ENCODE measurements around the gene INTS4.
"Not testable (repeated sequence)": the region's sequence is repeated elsewhere in the genome, so short reads cannot be mapped to it uniquely, and the experiment has no call there.

The INTS4 gene

DNA sequence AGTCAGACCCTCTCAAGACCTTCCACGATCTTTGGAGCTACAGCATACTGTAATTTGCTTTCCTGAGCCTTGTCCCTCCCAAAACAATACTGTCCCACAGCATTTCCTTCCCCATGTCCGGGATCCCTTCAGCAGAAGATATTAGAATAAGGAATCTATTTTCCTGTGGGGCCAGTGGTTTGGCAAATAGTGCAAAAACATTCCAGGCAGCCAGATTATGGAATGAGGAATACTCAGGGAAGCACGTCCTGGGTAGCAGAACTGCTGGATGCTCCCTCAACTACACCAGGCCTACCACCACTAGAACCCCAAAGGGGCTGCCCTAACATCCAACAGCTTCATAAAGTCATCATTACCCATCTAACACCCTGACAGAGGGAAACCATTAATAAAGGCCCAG lies 112.1 kb downstream of the INTS4 start:
- DNase-seq (ENCODE audit: low read depth in 2 of 3, low spot score in 1 of 3), result no peak

DNA sequence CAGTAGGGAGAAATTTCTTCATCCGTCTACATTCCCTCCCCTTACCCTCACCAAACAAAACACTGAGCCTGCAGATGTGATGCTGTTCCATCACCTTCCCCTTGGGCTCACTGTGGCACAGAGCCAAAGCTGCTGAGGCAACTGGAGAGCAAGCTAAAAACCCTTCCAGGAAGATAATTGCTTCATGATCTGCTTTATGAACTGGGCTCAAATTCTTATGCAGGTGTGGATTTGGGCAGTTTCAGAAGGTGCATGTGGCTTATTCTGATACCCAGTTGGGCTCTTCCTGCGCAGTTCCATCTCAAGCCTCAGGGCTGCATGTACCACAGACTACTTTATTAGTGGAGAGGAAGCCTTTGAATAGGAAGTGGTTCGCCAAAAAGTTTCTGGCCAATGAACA lies 115.2 kb downstream of the INTS4 start:
- DNase-seq (ENCODE audit: low read depth in 2 of 3, low spot score in 1 of 3), result no peak

- DNase-seq (ENCODE audit: low read depth in 2 of 3, low spot score in 1 of 3), result not testable (repeated sequence)
These were observed 116.2 kb downstream of the INTS4 start for GRCh38 chr11:77878247-77878646.

DNA sequence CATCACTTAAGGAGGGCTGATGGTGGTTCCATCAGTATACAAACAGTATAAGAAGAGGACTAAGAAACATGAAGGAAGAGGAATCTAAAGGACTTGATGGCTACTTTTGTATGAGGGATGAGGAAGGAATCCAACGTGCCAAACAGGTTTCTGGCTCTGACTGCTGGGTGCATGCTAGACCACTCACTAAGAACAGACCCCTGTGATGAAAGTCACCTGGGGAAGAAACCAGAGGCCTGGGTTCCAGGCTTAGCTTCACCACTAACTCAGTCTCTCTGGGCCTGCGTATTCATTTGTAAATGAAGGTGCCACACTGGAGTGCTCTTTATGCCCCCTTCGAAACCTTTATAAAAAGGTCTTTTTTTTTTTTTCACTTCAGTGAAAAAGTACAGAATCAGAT lies 118.4 kb downstream of the INTS4 start:
- no peak for DNase-seq (ENCODE audit: low read depth in 2 of 3, low spot score in 1 of 3)

DNA sequence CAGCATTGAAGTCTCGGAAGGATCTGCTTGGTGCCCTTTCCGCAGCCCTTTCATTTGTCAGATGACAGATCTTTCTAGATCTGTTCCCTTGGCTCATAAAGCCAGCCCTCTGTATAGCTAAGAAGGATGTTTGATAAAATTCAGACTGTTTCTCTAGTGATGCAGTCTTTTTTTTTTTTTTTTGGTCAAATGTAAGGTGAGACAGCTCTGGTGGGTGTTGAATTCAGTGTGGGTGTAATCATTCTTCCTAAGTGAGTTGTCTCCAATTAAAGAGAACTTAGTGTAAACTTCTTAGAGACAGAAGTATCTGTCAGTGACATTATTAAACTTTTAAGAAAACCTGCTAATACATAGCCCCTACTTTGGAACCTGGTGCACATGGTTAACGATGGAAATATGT lies 120.3 kb downstream of the INTS4 start:
- DNase-seq (ENCODE audit: low read depth in 2 of 3, low spot score in 1 of 3), result no peak

GRCh38 chr11:77873345-77873744 lies 121.1 kb downstream of the INTS4 start:
- no peak for DNase-seq (ENCODE audit: low read depth in 2 of 3, low spot score in 1 of 3)

DNA sequence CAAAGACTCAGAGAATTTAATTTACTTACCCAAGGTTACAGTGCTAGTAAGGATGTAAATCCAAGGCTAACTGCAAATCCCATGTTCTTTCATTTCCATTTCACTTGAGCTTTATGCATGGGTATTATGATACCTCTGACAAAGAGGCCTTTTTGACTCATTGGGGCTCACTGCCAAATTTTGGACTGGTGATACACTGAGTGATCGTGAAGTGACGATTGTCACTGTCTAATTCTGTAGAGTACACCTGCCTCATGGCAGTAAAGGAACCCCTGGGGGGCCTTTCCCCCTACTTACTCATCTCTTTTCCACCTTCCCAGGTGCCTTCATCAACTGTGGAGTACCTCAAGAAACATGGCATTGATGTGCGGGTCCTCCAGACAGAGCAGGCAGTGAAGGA lies 122.6 kb downstream of the INTS4 start:
- DNase-seq (ENCODE audit: low read depth in 2 of 3, low spot score in 1 of 3), result no peak

DNA sequence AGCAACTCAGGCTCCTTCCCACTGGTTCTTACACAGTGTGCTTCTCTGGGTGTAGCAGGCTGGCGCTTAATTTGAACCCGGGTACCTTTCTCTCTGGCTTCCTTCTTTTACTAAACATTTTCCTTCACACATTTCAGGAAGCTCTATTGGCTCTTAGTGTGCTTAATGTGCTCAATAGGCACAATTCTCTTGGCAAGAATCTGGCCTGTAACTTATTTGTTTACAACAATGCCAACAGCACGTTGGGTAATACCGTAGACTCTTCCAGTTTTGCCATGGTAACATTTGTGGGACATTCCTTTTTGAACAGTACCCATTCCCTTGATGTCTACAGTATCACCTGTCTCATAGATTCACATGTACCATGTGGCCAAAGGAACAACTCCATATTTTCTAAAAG lies 125.7 kb downstream of the INTS4 start:
- DNase-seq (ENCODE audit: low read depth in 2 of 3, low spot score in 1 of 3), result no peak

DNA sequence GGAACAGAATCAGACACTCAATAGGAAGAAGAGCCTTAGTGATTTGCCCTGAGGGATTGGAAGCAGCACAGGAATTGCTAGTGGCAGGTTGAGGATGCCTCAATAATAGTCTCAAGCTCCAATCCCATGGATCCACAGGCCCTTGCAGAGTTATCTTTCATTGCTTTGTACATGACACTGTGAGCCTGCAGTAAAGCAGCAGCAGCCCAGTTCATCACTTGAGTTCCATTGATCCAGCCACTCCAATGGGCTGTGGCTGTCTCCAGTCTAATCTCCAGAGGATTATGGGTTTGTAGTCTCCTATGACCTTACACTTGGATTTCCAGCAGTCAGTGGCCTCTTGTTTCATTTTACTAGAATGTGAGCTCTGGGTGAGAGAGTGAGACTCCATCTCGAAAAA lies 128.1 kb downstream of the INTS4 start:
- DNase-seq (ENCODE audit: low read depth in 2 of 3, low spot score in 1 of 3), result no peak

- DNase-seq (ENCODE audit: low read depth in 2 of 3, low spot score in 1 of 3), result no peak
These were observed 128.7 kb downstream of the INTS4 start for GRCh38 chr11:77865805-77866204.

DNA sequence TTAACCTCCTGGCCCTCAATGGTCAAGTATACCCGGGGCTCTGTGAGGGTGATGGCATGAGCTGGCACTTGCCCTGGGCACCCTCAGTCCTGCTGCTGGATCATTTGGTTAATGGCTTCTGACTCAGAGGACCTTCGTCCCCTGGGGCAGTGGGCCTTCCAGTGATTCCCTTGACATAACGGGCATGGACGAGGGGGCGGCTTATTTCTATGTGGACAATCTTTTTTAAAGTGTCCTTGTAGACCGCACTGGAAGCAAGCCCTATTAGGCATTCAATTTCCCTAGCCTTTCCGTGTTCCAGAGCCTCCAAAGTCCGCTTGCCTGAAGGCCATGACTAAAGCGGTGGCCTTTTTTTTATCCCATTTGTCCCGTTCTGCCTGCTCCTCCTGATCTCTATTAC lies 133.0 kb downstream of the INTS4 start:
- DNase-seq (ENCODE audit: low read depth in 2 of 3, low spot score in 1 of 3), result not testable (repeated sequence)

GRCh38 chr11:77857906-77858457 lies 136.5 kb downstream of the INTS4 start:
- not testable (repeated sequence) for DNase-seq (ENCODE audit: low read depth in 2 of 3, low spot score in 1 of 3)

- no peak for DNase-seq (ENCODE audit: low read depth in 2 of 3, low spot score in 1 of 3)
These were observed 139.6 kb downstream of the INTS4 start for GRCh38 chr11:77854838-77855237.

- no peak for DNase-seq (ENCODE audit: low read depth in 2 of 3, low spot score in 1 of 3)
These were observed 143.0 kb downstream of the INTS4 start for GRCh38 chr11:77851503-77851902.

DNA sequence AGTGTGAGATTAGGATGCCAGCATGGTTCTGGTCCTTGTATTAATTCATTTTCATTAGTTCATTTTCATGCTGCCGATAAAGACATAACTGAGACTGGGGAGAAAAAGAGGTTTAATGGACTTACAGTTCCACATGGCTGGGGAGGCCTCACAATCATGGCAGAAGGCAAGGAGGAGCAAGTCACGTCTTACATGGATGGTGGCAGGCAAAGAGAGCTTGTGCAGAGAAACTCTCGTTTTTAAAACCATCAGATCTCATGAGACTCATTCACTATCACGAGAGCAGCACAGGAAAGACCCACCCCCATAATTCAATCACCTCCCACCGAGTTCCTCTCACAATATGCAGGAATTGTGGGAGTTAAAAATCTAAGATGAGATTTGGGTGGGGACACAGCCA lies 150.8 kb downstream of the INTS4 start:
- not testable (repeated sequence) for DNase-seq (ENCODE audit: low read depth in 2 of 3, low spot score in 1 of 3)

DNA sequence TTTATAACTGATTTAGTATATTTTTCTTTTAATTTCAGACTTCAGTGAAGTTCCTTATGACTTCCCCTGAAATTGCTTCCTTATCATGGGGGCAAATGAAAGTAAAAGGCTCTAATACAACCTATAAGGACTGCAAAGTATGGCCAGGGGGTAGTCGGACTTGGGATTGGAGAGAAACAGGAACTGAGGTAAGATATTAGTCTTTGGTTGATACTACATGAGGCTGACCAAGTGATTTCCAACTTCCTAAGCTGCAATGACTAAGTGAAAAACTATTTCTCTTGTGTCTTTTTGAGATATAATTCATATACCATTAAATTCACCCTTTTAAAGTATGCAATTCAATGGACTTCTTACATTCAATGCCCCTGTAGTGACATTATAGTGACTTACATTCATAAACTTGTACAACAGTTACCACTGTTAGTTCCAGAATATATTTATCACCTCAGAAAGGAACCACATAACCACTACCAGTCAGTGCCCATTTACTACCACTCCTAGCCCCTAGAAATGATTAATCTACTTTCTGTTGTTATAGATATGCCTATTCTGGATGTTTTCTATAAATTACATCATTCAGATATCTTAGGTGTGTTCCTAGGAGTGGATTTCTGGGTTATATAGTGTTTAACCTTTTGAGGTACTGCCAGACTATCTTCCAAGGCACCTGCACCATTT lies 151.9 kb downstream of the INTS4 start:
- no peak for DNase-seq (ENCODE audit: low read depth in 2 of 3, low spot score in 1 of 3)

GRCh38 chr11:77833302-77833701 lies 161.2 kb downstream of the INTS4 start:
- DNase-seq (ENCODE audit: low read depth in 2 of 3, low spot score in 1 of 3), result no peak

DNA sequence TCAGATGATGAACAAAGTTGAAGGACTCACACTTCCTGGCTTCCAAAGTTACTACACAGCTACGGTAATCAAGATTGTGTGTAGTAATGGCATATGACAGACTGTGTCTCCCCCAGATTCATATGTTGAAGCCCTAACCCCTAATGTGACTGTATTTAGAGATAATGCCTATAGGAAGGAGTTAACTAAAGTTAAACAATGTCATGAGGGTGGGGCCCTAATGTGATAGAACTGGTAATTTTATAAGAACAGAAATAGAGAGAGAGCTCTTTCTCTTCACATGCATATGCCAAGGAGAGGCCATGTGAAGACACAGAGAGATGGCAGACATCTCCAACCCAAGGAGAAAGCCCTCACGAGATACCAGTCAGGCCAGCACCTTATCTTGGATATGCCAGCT lies 165.5 kb downstream of the INTS4 start:
- DNase-seq (ENCODE audit: low read depth in 2 of 3, low spot score in 1 of 3), result no peak
